ENCODE results near the gene BCAS3.

The BCAS3 gene

GRCh38 chr17:61395409-61395982, 717.8 kb downstream of the BCAS3 start:
- Mint-ChIP-seq H3K36me3 (ENCODE audit: low read depth) (peaks cover 2% of the 10 kb centered on the region), H3K27me3 (peaks cover 33% of the 10 kb centered on the region), H3K4me1 (peaks cover 11% of the 10 kb centered on the region), H3K9me3 (no peaks in the 10 kb centered on the region), H3K27ac (no peak overlapping the region), H3K4me3 (no peak overlapping the region)
- DNase-seq (no peak), ATAC-seq (no peak)

- Mint-ChIP-seq H3K9me3 (no peaks in the 10 kb centered on the region), H3K4me1 (peaks cover 17% of the 10 kb centered on the region), H3K36me3 (ENCODE audit: low read depth) (peaks cover 2% of the 10 kb centered on the region), H3K27ac (no peak overlapping the region), H3K27me3 (peaks cover 38% of the 10 kb centered on the region), H3K4me3 (no peak overlapping the region)
- DNase-seq: no peak
- ATAC-seq: no peak
Observed at GRCh38 chr17:61395983-61396585, 718.4 kb downstream of the BCAS3 start.

DNA sequence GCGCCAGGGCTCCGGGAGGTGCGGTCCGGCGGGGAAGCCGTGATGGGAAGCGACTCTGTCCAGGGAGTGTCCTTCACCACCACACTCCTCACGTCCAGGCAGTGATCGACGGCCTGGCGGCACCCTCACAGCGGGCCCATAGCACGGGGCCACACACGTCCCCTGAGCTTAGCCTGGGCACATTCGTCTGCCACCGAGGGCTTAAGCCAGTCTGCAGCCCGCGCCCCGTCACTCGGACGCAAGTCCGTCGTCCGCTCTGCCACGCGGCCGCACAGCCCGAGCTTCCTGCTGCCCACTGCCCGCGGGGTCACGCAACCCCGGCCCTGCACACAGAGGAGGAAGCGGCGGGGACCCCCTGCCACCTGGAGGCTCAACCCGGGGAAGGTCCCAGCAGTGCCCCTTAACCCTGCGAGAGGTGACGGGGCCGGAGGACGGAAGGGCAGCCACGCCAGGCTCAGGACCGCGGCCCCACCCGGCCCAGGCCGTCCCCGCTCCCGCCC, 719.0 kb downstream of the BCAS3 start:
- H3K9me3 Mint-ChIP-seq: no peaks in the 10 kb centered on the region
- peaks cover 2% of the 10 kb centered on the region for H3K36me3 Mint-ChIP-seq (ENCODE audit: low read depth)
- H3K27ac Mint-ChIP-seq: no peak overlapping the region
- ATAC-seq (no peak), DNase-seq (no peak)
- no peak overlapping the region for H3K4me3 Mint-ChIP-seq
- H3K27me3 Mint-ChIP-seq: peaks cover 44% of the 10 kb centered on the region
- H3K4me1 Mint-ChIP-seq: peaks cover 22% of the 10 kb centered on the region

DNA sequence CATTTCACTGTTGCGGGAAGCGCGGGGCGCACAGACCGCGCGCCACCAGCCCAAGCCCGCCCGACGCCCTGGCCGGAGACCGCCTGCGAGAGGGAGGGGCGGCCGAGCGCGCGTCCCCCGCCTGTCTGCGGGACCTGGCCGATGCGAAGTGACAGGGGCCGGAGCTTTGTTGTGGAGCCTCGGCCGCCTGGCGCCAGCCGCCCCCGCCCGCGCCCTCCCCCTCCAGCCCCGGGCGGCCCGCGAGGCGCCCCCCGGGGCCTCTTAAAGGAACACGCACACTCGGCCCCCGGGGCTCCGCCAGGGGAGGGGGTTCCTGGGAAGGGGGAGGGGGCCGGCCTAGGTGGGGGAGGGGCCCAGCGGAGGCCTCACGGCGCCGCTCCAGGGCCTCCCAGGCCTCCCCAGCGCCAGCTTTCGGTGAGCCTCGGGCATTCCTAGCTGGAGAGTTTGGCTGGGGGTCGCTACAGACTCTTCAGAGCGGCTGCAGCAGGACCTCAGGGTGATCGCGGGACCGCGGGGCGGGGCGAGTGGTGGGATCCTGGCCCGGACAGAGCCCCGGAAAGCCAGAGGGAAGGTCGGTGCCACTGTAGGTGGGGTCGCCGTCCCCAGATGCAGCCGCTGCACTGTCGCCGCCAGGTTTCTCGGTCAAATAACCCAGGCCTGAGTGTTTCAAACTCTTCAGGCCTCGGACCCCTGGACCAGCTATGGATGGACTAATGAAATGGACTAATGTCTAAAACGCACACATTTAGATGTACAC, 719.6 kb downstream of the BCAS3 start:
- Mint-ChIP-seq H3K27me3 (peaks cover 49% of the 10 kb centered on the region), H3K36me3 (ENCODE audit: low read depth) (peaks cover 2% of the 10 kb centered on the region), H3K4me3 (no peak overlapping the region), H3K4me1 (peaks cover 23% of the 10 kb centered on the region), H3K9me3 (no peaks in the 10 kb centered on the region), H3K27ac (no peak overlapping the region)
- DNase-seq (no peak), ATAC-seq (no peak)

GRCh38 chr17:61398721-61399130, 721.1 kb downstream of the BCAS3 start:
- no peaks in the 10 kb centered on the region for H3K9me3 Mint-ChIP-seq
- H3K27me3 Mint-ChIP-seq: peaks cover 62% of the 10 kb centered on the region
- peak overlapping the region; percentile 35 for H3K27ac Mint-ChIP-seq

DNA sequence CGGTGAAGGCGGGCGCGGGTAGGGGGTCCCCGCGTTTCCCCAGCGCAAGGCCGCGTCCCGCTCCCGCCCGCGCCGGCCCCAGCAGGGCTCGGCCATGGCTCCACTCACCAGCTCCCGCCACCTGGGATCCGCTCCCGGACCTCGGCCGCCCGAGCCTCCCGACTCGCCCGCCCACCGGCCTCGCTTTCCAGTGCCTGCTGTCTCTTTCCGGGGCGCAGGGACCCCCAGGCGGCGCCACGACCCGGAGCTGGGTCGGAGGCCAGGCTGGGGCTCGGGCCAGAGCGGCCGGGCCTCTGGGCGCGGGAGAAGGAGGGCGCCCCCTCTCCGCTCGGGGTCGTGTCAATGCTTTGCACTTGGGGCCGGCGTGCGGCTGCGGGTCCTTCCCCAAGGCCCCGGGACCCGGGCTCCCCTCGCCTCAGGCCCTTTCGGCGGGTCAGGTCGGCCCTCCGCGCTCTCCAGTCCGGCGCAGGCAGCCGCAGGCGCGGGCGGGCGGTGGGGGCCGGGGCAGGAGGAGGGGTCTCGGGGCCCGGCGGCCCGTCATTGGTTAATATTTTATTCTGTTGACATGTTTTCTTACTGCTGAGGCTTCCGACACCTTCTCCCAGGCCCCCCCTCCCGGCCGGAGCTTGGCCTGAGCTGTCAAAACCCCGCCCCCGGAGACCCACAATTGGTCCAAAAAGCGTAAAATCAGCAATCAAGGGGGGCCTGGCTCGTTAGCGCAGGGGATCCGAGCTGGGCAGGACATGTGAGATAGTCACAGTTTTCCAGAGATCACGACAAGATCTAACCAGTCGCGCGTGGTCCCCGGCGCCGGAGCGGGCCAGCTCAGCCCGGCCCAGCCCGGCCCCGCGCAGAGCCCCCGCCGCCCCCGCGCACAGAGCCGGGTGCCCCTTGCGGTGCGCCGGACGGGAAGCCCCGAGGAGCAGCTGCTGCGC, 721.7 kb downstream of the BCAS3 start, which contains the start of gene TBX2:
TBX2 (plus strand) TSS at position 713 of the 935 bp plus-strand sequence. CDS start 334 bp downstream, outside the sequence.
- no peak for DNase-seq
- H3K27me3 Mint-ChIP-seq: peaks cover 65% of the 10 kb centered on the region
- H3K4me1 Mint-ChIP-seq: peaks cover 43% of the 10 kb centered on the region
- peaks cover 2% of the 10 kb centered on the region for H3K36me3 Mint-ChIP-seq (ENCODE audit: low read depth)
- peak within 1 kb of the TSS; percentile 73 for H3K4me3 Mint-ChIP-seq
- H3K27ac Mint-ChIP-seq: peak within 1 kb of the TSS; percentile 35
- no peaks in the 10 kb centered on the region for H3K9me3 Mint-ChIP-seq
- ATAC-seq: no peak

More at GRCh38 chr17:61398721-61399130, 721.1 kb downstream of the BCAS3 start:
- ATAC-seq: no peak
- H3K4me3 Mint-ChIP-seq: peak overlapping the region; percentile 73
- peaks cover 2% of the 10 kb centered on the region for H3K36me3 Mint-ChIP-seq (ENCODE audit: low read depth)
- DNase-seq: no peak
- H3K4me1 Mint-ChIP-seq: peaks cover 37% of the 10 kb centered on the region

- peaks cover 60% of the 10 kb centered on the region for H3K27me3 Mint-ChIP-seq
- peak overlapping the region; percentile 50 for H3K4me3 Mint-ChIP-seq
- DNase-seq (no peak), ATAC-seq (no peak)
- H3K27ac Mint-ChIP-seq: no peak overlapping the region
- H3K36me3 Mint-ChIP-seq (ENCODE audit: low read depth): peaks cover 2% of the 10 kb centered on the region
- peaks cover 45% of the 10 kb centered on the region for H3K4me1 Mint-ChIP-seq
- no peaks in the 10 kb centered on the region for H3K9me3 Mint-ChIP-seq
Observed at GRCh38 chr17:61400066-61400716, 722.5 kb downstream of the BCAS3 start.

DNA sequence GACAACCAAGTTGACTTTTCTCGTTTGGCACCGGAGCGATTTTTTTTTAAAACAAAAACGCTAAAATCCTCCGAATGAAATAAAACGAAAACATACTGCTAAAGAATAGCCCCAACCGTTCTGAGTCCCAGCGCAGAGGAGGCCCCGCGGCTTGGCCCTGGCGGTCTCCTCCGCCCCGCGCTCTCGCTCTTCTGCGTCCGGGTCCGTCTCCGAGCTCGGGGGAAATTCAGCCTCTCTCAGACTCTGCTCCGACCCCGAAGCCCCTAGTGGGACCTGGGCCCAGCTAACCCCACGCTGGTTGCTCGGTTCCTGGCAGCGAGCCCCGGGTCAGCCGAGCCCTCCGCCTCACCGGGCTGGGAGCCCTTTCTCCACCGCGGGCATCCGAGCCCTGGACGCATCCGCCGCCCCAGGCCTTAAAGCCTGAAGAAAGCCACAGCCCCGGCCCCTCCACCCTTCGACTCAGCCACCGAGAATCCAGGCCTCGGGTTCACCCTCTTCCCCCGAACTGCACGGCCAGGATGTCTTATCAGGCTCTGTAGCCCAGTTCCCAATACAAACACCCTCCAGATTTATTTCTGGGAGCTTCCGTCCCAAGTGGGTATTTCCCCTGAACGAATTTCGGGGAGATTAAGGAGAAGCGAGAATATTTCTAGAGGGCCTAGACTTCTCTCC, 723.2 kb downstream of the BCAS3 start:
- peaks cover 2% of the 10 kb centered on the region for H3K36me3 Mint-ChIP-seq (ENCODE audit: low read depth)
- H3K27me3 Mint-ChIP-seq: peaks cover 55% of the 10 kb centered on the region
- H3K4me3 Mint-ChIP-seq: peak overlapping the region; percentile 50
- DNase-seq (no peak), ATAC-seq (no peak)
- H3K4me1 Mint-ChIP-seq: peaks cover 43% of the 10 kb centered on the region
- no peak overlapping the region for H3K27ac Mint-ChIP-seq
- H3K9me3 Mint-ChIP-seq: no peaks in the 10 kb centered on the region

DNA sequence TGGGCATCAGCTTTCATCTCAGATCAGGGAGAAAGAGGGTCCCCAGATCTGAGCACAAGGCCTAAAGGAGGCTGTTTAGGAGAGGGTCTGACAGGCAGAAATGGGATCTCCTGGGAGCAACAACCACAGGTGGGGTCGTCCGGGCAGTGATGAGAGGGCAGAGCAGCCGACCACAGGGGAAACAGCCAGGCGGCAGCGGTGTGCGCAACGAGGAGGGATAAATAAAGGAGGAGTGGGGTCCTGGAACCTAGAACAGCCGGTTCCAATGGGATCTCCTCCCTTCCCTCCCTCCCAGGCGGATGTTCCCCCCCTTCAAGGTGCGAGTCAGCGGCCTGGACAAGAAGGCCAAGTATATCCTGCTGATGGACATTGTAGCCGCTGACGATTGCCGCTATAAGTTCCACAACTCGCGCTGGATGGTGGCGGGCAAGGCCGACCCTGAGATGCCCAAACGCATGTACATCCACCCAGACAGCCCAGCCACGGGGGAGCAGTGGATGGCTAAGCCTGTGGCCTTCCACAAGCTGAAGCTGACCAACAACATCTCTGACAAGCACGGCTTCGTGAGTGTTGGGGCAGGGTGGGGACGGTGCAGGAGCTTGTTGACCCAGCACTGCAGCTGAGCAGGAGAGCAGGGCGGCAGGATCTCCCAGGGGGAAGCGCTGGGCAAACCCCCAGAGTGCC, 723.9 kb downstream of the BCAS3 start:
- DNase-seq: no peak
- H3K36me3 Mint-ChIP-seq (ENCODE audit: low read depth): peaks cover 2% of the 10 kb centered on the region
- H3K27me3 Mint-ChIP-seq: peaks cover 59% of the 10 kb centered on the region
- H3K27ac Mint-ChIP-seq: no peak overlapping the region
- no peak overlapping the region for H3K4me3 Mint-ChIP-seq
- peaks cover 43% of the 10 kb centered on the region for H3K4me1 Mint-ChIP-seq
- H3K9me3 Mint-ChIP-seq: no peaks in the 10 kb centered on the region
- no peak for ATAC-seq

GRCh38 chr17:61402073-61402541, 724.5 kb downstream of the BCAS3 start:
- Mint-ChIP-seq H3K27me3 (peaks cover 65% of the 10 kb centered on the region), H3K9me3 (no peaks in the 10 kb centered on the region), H3K27ac (no peak overlapping the region), H3K4me1 (peaks cover 43% of the 10 kb centered on the region), H3K4me3 (peak overlapping the region; percentile 24), H3K36me3 (ENCODE audit: low read depth) (peaks cover 2% of the 10 kb centered on the region)
- ATAC-seq (no peak), DNase-seq (no peak)

DNA sequence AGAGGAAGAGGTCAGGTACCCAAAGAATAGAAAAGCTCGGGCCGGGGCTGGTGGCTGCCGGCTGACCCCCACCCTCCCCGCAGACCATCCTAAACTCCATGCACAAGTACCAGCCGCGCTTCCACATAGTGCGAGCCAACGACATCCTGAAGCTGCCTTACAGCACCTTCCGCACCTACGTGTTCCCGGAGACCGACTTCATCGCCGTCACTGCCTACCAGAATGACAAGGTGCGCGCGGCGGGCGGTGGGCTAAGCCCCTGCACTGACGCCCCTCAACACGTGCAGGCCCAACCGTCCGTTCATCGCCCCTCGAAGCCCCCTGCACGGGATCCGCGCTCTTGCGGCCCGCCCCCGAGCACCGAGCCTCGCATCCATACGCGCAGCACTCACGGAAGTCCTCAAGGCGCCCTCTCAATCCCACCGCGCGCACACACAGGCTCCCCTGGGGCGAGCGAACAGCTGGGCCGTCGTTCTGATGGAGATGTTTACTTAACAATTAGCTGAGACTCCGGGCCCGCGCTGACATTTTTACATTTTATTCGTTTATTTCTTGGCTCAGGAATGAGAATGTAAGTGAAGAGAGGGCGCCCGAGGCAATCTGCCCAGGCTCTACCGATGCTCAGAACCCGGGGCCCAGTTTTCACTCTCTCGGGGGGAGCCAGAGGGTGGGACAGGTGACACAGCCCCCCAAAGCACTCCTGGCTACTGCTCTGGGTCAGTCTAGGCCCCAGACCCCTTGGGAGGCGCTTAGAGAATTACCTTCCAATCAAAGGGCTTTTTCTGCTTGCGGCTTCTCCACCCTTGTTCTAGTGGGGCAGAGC, 725.5 kb downstream of the BCAS3 start:
- peak overlapping the region; percentile 49 for H3K4me3 Mint-ChIP-seq
- H3K4me1 Mint-ChIP-seq: peaks cover 42% of the 10 kb centered on the region
- H3K36me3 Mint-ChIP-seq (ENCODE audit: low read depth): peaks cover 2% of the 10 kb centered on the region
- peaks cover 67% of the 10 kb centered on the region for H3K27me3 Mint-ChIP-seq
- H3K27ac Mint-ChIP-seq: no peak overlapping the region
- ATAC-seq (no peak), DNase-seq (no peak)
- H3K9me3 Mint-ChIP-seq: no peaks in the 10 kb centered on the region

Data from activated naive CD8-positive, alpha-beta T cell treated with anti-CD3 and anti-CD28 coated beads, Interleukin-2, amount 50 U/mL, for 24 hours (primary cell).